A673 (cell line): ENCODE data around the gene KIF5C.

Experiments used
- EZH2 ChIP-seq: fragments of 200-600 bp; sonication (generic); IDR thresholded peaks from 2 replicates; pipeline ENCODE4 v1.6.1; 2017; ENCODE audit warnings: borderline replicate concordance, low read depth, mild to moderate bottlenecking, mixed read lengths, antibody characterized with exemption, low read length; ENCODE audit not compliant: poor library complexity, severe bottlenecking
- TF ChIP-seq, protein P1 (sequence below): fragments of 300-800, 200-600 bp; sonication (generic); conservative IDR thresholded peaks from 2 replicates; pipeline ENCODE4 v1.5.1; 2017; ENCODE audit warnings: low read depth, mild to moderate bottlenecking, antibody characterized with exemption, low read length, moderate library complexity, mixed read lengths

DNA sequence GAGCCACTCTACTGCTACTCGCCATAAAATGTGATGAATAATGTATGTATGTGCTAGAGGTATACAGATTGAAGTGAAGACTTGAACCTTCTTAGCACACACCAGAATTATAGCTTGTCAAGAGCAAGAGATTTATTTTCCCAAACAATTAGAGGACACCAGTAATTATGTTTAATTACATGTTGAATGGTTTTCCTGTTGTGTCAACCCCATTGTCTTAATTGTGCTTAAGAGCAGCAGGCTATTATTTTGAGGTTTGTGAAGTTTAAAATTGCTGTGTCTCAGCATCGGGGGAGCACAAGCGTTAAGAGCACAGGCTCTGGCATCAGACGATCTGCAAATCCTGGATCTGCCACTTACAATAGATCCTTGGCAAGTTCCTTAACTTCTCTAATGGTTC, 29.0 kb downstream of the KIF5C start:
- TF ChIP-seq, protein P1, sequence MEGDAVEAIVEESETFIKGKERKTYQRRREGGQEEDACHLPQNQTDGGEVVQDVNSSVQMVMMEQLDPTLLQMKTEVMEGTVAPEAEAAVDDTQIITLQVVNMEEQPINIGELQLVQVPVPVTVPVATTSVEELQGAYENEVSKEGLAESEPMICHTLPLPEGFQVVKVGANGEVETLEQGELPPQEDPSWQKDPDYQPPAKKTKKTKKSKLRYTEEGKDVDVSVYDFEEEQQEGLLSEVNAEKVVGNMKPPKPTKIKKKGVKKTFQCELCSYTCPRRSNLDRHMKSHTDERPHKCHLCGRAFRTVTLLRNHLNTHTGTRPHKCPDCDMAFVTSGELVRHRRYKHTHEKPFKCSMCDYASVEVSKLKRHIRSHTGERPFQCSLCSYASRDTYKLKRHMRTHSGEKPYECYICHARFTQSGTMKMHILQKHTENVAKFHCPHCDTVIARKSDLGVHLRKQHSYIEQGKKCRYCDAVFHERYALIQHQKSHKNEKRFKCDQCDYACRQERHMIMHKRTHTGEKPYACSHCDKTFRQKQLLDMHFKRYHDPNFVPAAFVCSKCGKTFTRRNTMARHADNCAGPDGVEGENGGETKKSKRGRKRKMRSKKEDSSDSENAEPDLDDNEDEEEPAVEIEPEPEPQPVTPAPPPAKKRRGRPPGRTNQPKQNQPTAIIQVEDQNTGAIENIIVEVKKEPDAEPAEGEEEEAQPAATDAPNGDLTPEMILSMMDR = no peak
- TF ChIP-seq EZH2 = no peak
